GM18498 (cell line): ENCODE data around the gene EML6.
A peak's percentile ranks its signal among the peaks of the same experiment; 100 is the strongest.
"Not testable (repeated sequence)": the region's sequence is repeated elsewhere in the genome, so short reads cannot be mapped to it uniquely, and the experiment has no call there.

ENCODE experiments used
- ATAC-seq: cut with Tn5 transposase; IDR thresholded peaks from one replicate; pipeline ENCODE4 v1.9.1; 2021; ENCODE audit warnings: mild to moderate bottlenecking, moderate library complexity; ENCODE audit not compliant: unreplicated experiment

EML6 gene

DNA sequence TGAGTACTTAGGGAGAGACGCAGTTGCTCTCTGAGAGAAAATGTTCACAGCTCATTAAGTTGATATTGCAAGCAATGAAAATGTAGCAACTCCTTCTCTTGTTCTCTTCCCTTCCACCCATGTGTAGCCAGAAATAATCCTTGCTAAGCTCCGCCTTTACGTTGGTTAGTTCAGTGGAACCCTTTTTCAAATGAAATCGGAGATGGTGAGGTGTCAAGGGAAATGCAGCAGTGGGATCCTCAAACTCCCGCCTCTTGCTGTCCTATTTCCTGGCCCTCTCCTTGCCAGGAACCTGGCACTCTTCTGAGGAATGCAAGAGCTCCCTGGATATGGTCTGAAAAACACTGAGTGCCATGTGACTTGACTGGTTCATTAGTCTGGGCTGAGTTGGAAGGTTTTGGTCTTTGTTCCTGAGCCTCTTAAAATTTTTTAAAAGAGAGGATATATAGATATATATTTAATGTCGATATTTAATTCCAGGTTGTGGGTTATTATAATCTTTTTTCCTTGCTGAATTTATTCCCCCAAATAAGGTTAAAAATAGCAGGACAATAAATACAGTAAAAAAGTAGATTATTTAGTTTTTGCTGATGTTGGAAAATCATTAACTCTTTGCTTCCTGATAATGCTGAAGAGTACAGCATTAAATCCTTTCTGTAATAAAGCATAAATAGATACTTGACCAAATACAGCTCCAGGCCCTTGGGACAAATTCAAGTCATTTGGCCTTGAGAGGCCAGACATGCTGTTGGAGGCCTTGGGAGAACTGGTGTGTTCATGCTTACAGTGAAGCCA is 116.2 kb downstream of the EML6 start:
- no peak for ATAC-seq

GRCh38 chr2:54840559-54841468 is 117.4 kb downstream of the EML6 start:
- ATAC-seq: no peak

- ATAC-seq: not testable (repeated sequence)
Measured at GRCh38 chr2:54841500-54841899, 118.0 kb downstream of the EML6 start.

GRCh38 chr2:54845094-54845493 is 121.6 kb downstream of the EML6 start:
- ATAC-seq: no peak

DNA sequence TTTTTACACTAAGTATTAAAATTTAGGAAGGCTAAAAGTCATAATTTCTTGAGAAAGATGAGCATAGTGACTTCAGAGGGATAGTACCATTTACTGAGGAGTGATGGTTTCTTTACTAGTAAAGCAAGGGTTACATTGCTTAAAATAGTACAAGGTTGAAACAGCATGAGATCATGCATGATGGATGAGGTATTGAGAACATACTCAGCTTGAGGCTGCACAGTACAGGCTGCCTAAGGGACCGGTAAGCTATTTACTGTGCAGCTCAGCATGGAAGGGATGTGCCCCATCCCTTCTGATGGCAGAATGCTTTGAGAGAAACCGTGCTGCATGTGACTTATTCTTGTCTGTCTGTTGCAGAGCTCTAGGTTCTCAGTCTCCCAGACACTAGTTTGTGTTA is 122.1 kb downstream of the EML6 start:
- ATAC-seq: no peak

- no peak for ATAC-seq
Measured at GRCh38 chr2:54850171-54851122, 127.0 kb downstream of the EML6 start.

- no peak for ATAC-seq
Measured at GRCh38 chr2:54853616-54854310, 130.3 kb downstream of the EML6 start.

DNA sequence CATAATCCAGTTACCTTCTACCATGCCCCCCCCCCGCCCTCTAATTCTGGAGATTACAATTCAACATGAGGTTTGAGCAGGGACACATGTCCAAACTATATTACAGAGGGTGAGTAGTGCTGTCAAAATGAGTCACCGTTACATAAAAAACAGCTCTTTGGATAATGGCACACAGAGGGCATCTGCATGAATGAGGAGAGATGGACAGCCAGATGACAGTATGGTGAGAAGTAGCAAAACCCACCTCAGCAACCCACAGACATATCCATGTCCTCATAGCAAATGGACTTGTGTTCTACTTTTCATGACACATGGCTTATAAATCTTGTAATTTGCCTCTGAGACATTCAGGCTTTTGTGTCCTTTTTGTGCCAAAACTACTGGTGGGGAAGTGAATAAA is 132.0 kb downstream of the EML6 start:
- ATAC-seq: no peak

- ATAC-seq: no peak
Measured at GRCh38 chr2:54858021-54858681, 134.7 kb downstream of the EML6 start.

- ATAC-seq: no peak
Measured at GRCh38 chr2:54859416-54859815, 136.0 kb downstream of the EML6 start.

GRCh38 chr2:54859997-54860701 is 136.7 kb downstream of the EML6 start:
- ATAC-seq: no peak

DNA sequence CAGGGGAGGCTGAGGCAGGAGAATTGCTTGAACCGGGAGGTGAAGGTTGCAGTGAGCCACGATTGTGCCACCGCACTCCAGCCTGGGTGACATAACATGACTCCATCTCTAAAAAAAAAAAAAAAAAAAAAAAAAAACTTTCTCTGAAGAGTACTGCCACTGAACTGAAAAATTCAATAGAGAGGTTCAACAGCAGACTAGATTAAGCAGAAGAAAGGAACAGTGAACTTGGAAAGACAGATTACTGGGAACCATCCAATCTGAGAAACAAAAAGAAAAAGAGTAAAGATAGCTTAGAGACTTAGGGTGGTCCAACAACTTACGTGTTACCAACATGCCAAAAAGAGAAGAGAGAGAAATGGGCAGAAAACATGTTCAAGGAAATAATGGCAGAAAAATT is 138.8 kb downstream of the EML6 start:
- ATAC-seq: no peak

- ATAC-seq: no peak
Measured at GRCh38 chr2:54862742-54863141, 139.3 kb downstream of the EML6 start.

GRCh38 chr2:54863660-54864059 is 140.2 kb downstream of the EML6 start:
- ATAC-seq: no peak

- ATAC-seq: no peak
Measured at GRCh38 chr2:54864096-54864495, 140.6 kb downstream of the EML6 start.

- ATAC-seq: no peak
Measured at GRCh38 chr2:54864727-54865126, 141.3 kb downstream of the EML6 start.

DNA sequence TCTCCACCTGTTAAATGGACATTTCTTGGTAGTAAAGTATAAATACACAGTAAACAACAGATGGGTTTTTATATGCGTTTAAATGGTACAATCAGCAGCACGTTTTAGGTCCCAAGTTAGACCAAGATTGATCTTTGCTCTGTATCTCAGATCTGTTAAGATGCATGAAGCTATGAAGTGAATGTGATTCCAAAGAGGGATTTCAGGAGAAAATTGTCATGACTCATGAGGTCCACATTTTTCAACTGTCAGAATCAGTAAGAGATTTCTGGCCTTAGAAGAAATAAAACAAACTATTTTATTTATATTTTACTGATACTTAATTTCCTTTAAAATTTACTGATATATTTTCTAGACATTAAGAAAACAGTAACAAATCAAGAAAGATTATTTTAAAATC is 142.7 kb downstream of the EML6 start:
- no peak for ATAC-seq

DNA sequence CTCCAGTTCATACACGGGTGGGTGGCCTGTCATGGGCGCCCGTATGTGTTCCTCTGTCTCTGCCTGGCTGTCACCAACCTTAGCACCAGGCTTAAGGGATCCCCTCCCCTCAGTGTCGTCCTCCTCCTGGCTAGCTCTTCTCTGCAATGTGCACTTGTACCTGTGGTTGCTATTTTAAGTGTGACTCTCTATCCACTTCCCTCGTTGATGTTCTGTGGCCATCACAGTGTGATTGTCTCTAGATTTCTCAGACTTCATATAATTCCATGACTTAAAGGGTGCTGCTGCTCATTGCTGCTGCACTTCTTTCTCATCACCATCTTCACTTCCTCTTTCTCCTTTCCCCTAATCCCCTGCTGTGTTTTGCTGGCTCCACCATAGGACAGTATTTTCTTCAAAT is 143.4 kb downstream of the EML6 start:
- ATAC-seq: peak; percentile 91

GRCh38 chr2:54867457-54867856 is 144.0 kb downstream of the EML6 start:
- peak; percentile 48 for ATAC-seq
